PFSK-1 (cell line): ENCODE data around the gene DAAM1.

Experiments
- FOXP2 ChIP-seq: optimal IDR thresholded peaks from 2 replicates; pipeline ENCODE3; 2011; ENCODE audit warnings: borderline replicate concordance, control low read depth, inconsistent platforms; ENCODE audit not compliant: insufficient read depth; ENCODE audit errors: extremely low read length, extremely low read depth
- POLR2AphosphoS5 ChIP-seq: IDR thresholded peaks from 2 replicates; pipeline ENCODE4 v1.6.1; 2012; ENCODE audit warnings: low read depth, mild to moderate bottlenecking, control low read depth, low read length, moderate library complexity
- REST ChIP-seq, 2 experiments: IDR thresholded peaks; 2 replicates each; pipeline versions ENCODE4 v1.6.1 to v1.8.0; 2011 to 2012; ENCODE audit warnings: low read depth in 2 of 2, low read length in 2 of 2, control low read depth in 1 of 2, inconsistent platforms in 1 of 2, mild to moderate bottlenecking in 1 of 2, moderate library complexity in 1 of 2; ENCODE audit not compliant: insufficient read depth in 1 of 2
- SIN3A ChIP-seq: IDR thresholded peaks from 2 replicates; pipeline ENCODE4 v1.6.1; 2012; ENCODE audit warnings: mild to moderate bottlenecking, low read length, moderate library complexity, borderline replicate concordance; ENCODE audit not compliant: insufficient read depth
- TAF1 ChIP-seq: IDR thresholded peaks from 2 replicates; pipeline ENCODE4 v1.6.1; 2012; ENCODE audit warnings: low read length, control low read depth, borderline replicate concordance; ENCODE audit not compliant: insufficient read depth

Gene DAAM1

GRCh38 chr14:59415836-59416602, 227.6 kb downstream of the DAAM1 start:
- TF ChIP-seq FOXP2 (no peak), REST (IDR thresholded peaks at IDR 0.05; ENCODE audit: insufficient read depth in 1 of 2, low read depth in 2 of 2, low read length in 2 of 2) (no peak)

- TF ChIP-seq FOXP2 (no peak), REST (IDR thresholded peaks at IDR 0.05; ENCODE audit: insufficient read depth in 1 of 2, low read depth in 2 of 2, low read length in 2 of 2) (no peak), SIN3A (no peak), TAF1 (no peak), POLR2AphosphoS5 (no peak)
Observed at GRCh38 chr14:59417311-59417710, 228.8 kb downstream of the DAAM1 start.

- no peak for TF ChIP-seq SIN3A
- no peak for TF ChIP-seq POLR2AphosphoS5
Observed at GRCh38 chr14:59419303-59419702, 230.8 kb downstream of the DAAM1 start.
